HCT116 (cell line): ENCODE results near the gene IVD.

ENCODE experiments used
- CBX3 ChIP-seq: IDR thresholded peaks from 2 replicates; pipeline ENCODE4 v1.6.1; 2012; ENCODE audit warnings: low read depth
- CEBPB ChIP-seq: IDR thresholded peaks from 2 replicates; pipeline ENCODE4 v1.6.1; 2012; ENCODE audit warnings: low read depth
- CTCF ChIP-seq, 3 experiments: fragments of 200-600 bp in 1 of 3; sonication (generic) in 1 of 3; IDR thresholded peaks in 2 of 3; conservative IDR thresholded peaks in 1 of 3; 2 replicates each; pipeline ENCODE4 v1.5.1; 2012 to 2017; ENCODE audit warnings: low read depth in 2 of 3, low read length in 2 of 3, antibody characterized with exemption in 1 of 3, borderline replicate concordance in 1 of 3, control low read depth in 1 of 3, mild to moderate bottlenecking in 1 of 3, mixed read lengths in 1 of 3, mixed run types in 1 of 3, moderate library complexity in 1 of 3; ENCODE audit not compliant: insufficient read depth in 1 of 3
- EZH2 ChIP-seq: fragments of 200-600 bp; sonication (generic); IDR thresholded peaks from 2 replicates; pipeline ENCODE4 v1.6.1; 2017; ENCODE audit warnings: antibody characterized with exemption, mixed run types
- POLR2A ChIP-seq: IDR thresholded peaks from 2 replicates; pipeline ENCODE4 v1.7.0; 2011; ENCODE audit warnings: borderline replicate concordance; ENCODE audit not compliant: insufficient read depth, insufficient read length; ENCODE audit errors: extremely low read depth
- POLR2AphosphoS5 ChIP-seq: IDR thresholded peaks from 2 replicates; pipeline ENCODE4 v1.6.1; 2011; ENCODE audit warnings: mild to moderate bottlenecking, low read depth, low read length, moderate library complexity
- RAD21 ChIP-seq: IDR thresholded peaks from 2 replicates; pipeline ENCODE4 v1.6.1; 2012; ENCODE audit warnings: low read depth, mild to moderate bottlenecking
- ZBTB33 ChIP-seq: IDR thresholded peaks from 2 replicates; pipeline ENCODE4 v1.6.1; 2011; ENCODE audit warnings: mild to moderate bottlenecking, low read length, moderate library complexity; ENCODE audit not compliant: insufficient replicate concordance; ENCODE audit errors: extremely low read depth

GRCh38 chr15:40463279-40463678 lies 57.7 kb downstream of the IVD start:
- TF ChIP-seq POLR2A = no peak
- no peak for TF ChIP-seq POLR2AphosphoS5
- TF ChIP-seq ZBTB33 = no peak
- TF ChIP-seq EZH2 = no peak
- TF ChIP-seq CBX3 = no peak
- TF ChIP-seq CTCF (IDR thresholded peaks at IDR 0.05 in 2 of 3, conservative IDR thresholded peaks at IDR 0.05 in 1 of 3; ENCODE audit: borderline replicate concordance in 1 of 3, insufficient read depth in 1 of 3, low read depth in 2 of 3, low read length in 2 of 3) = no peak
- TF ChIP-seq RAD21 = no peak
- no peak for TF ChIP-seq CEBPB
